Measurements from ENCODE around the gene SMURF1. TPM values are rescaled to one million over a fixed set of nuclear protein-coding genes. Genes with fewer than 3 reads are reported as not detected.

SMURF1 gene
- total and polyA plus RNA-seq, 7 donors = 8.4 to 18.0 (median 14.1) TPM

DNA sequence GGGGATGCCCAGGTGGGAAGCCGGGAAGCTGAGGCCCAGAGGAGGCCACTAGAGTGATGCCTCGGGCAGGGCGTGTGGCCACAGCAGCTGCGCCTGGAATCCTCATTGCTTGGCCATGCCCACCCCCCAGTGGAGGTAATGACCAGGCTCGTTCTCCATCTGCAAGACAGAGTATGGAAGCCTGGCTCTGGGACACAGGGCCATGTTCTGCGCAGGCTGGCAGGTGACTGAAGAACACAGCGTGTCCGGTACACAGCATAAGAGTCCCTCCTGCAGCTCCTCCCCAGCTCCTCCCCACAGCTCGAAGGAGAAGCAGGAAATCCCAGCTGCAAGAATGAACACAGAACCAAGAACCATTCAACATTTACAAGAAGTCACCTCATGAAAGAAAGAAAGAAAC lies 64.8 kb downstream of the SMURF1 start:
- H3K27me3 ChIP-seq = no peaks in the 10 kb centered on the region
- H3K27ac ChIP-seq = no peak overlapping the region
- H3K4me1 ChIP-seq = peaks cover 0 to 40% (median 32%) of the 10 kb centered on the region in 4 donors
- no peaks in the 10 kb centered on the region for H3K36me3 ChIP-seq
- no peak for DNase-seq
- no peak overlapping the region for H3K4me3 ChIP-seq
- no peaks in the 10 kb centered on the region for H3K9me3 ChIP-seq
- TF ChIP-seq, protein P1, sequence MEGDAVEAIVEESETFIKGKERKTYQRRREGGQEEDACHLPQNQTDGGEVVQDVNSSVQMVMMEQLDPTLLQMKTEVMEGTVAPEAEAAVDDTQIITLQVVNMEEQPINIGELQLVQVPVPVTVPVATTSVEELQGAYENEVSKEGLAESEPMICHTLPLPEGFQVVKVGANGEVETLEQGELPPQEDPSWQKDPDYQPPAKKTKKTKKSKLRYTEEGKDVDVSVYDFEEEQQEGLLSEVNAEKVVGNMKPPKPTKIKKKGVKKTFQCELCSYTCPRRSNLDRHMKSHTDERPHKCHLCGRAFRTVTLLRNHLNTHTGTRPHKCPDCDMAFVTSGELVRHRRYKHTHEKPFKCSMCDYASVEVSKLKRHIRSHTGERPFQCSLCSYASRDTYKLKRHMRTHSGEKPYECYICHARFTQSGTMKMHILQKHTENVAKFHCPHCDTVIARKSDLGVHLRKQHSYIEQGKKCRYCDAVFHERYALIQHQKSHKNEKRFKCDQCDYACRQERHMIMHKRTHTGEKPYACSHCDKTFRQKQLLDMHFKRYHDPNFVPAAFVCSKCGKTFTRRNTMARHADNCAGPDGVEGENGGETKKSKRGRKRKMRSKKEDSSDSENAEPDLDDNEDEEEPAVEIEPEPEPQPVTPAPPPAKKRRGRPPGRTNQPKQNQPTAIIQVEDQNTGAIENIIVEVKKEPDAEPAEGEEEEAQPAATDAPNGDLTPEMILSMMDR (IDR thresholded peaks at IDR 0.05) = no peak
- TF ChIP-seq POLR2A (IDR thresholded peaks at IDR 0.05) = no peak
- no peak for TF ChIP-seq POLR2AphosphoS5 (IDR thresholded peaks at IDR 0.05)
- no peak for TF ChIP-seq EP300 (IDR thresholded peaks at IDR 0.05)
- intact Hi-C loops (cut with DNase I) = no loop called here
- 32 to 42% methylated on average over 9 of the region's 9 CpGs for WGBS, 2 donors

DNA sequence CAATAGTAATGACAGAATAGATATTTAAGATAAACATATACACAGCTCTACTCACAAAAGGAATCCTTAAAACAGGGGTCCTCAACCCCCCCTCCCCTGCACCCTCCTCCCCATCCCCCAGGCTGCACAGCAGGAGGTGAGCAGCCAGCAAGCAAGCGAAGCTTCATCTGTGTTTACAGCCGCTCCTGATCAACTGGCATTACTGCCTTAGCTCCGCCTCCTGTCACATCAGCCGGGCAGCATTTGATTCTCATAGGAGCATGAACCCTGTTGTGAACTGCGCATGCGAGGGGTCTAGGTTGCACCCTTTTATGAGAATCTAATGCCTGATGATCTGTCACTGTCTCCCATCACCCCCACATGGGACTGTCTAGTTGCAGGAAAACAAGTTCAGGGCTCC lies 65.5 kb downstream of the SMURF1 start:
- no peak overlapping the region for H3K27ac ChIP-seq
- H3K4me1 ChIP-seq = peaks cover 0 to 33% (median 26%) of the 10 kb centered on the region in 4 donors
- no peaks in the 10 kb centered on the region for H3K9me3 ChIP-seq
- no peaks in the 10 kb centered on the region for H3K27me3 ChIP-seq
- intact Hi-C loops (cut with DNase I) = no loop called here
- 48 to 77% methylated on average over 6 of the region's 6 CpGs for WGBS, 2 donors
- TF ChIP-seq, protein P1 (IDR thresholded peaks at IDR 0.05) = no peak
- TF ChIP-seq EP300 (IDR thresholded peaks at IDR 0.05) = no peak
- no peak for TF ChIP-seq POLR2A (IDR thresholded peaks at IDR 0.05)
- TF ChIP-seq POLR2AphosphoS5 (IDR thresholded peaks at IDR 0.05) = no peak
- H3K4me3 ChIP-seq = no peak overlapping the region
- DNase-seq = no peak
- no peaks in the 10 kb centered on the region for H3K36me3 ChIP-seq

DNA sequence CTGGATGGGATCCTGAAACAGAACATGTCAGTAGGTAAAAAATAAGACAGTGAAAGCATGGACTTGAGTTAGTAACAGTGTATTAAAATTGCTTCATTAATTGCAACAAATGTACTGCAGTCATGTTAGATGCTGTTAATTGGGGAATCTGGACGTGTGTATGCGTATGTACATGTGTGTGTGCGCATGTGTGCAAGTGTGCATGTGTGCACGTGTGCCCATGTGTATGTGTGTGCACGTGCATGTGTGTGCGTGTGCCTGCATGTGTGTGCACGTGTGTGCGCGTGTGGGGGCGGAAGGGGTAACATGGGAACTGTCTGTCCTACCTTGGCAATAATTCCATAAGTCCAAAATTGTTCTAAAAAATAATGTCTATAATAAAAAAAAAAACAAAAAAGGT lies 67.3 kb downstream of the SMURF1 start:
- TF ChIP-seq EP300 (IDR thresholded peaks at IDR 0.05) = no peak
- no peak for TF ChIP-seq POLR2A (IDR thresholded peaks at IDR 0.05)
- TF ChIP-seq POLR2AphosphoS5 (IDR thresholded peaks at IDR 0.05) = no peak
- TF ChIP-seq, protein P1 (IDR thresholded peaks at IDR 0.05) = no peak
- H3K4me3 ChIP-seq = no peak overlapping the region

DNA sequence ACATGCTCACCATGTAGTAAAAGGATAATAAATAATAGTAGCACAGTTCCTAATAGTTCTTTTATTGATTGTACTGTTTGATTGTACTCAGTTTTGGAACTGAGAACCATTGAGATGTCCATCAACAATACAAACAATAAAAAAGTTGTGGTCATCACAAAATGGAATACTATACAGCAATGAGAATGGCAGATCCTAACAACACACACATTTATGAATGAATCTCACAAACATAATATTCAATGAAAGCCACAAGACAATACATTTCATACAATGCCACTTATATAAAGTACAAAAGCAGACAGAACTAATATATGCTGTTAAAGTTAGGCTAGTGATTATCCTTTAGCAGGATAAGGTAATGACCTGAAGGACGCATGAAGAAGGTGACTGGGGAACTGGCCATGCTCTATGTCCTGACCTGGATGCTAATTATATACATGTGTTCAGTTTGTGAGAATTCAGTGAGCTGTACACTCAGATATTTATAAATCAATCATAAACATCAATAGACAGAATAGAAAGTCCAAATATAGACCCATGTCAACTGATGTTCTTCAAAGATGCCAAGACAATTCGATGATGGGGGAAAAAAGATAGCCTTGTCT lies 70.0 kb downstream of the SMURF1 start:
- 95 to 98% methylated on average over 2 of the region's 2 CpGs for WGBS, 2 donors
- TF ChIP-seq POLR2AphosphoS5 (IDR thresholded peaks at IDR 0.05) = no peak
- TF ChIP-seq EP300 (IDR thresholded peaks at IDR 0.05) = no peak
- TF ChIP-seq, protein P1 (IDR thresholded peaks at IDR 0.05) = no peak
- TF ChIP-seq POLR2A (IDR thresholded peaks at IDR 0.05) = no peak
- Histone ChIP-seq H3K27me3 (no peaks in the 10 kb centered on the region), H3K27ac (no peak overlapping the region), H3K4me1 (peaks cover 0 to 10% (median 7%) of the 10 kb centered on the region in 4 donors), H3K9me3 (no peaks in the 10 kb centered on the region), H3K4me3 (no peak overlapping the region), H3K36me3 (no peaks in the 10 kb centered on the region)
- no peak for DNase-seq
- intact Hi-C loops (cut with DNase I) = loop anchor here (1.0 kb wide), 1 partner anchor 13 kb away; no protein-coding TSS in a partner anchor

More for the DNA sequence above, 67.3 kb downstream of the SMURF1 start:
- Histone ChIP-seq H3K27me3 (no peaks in the 10 kb centered on the region), H3K27ac (no peak overlapping the region), H3K4me1 (peaks cover 0 to 19% (median 17%) of the 10 kb centered on the region in 4 donors), H3K36me3 (no peaks in the 10 kb centered on the region), H3K9me3 (no peaks in the 10 kb centered on the region)
- DNase-seq = no peak
- WGBS, 2 donors = 94 to 95% methylated on average over 10 of the region's 10 CpGs
- intact Hi-C loops (cut with DNase I) = no loop called here

DNA sequence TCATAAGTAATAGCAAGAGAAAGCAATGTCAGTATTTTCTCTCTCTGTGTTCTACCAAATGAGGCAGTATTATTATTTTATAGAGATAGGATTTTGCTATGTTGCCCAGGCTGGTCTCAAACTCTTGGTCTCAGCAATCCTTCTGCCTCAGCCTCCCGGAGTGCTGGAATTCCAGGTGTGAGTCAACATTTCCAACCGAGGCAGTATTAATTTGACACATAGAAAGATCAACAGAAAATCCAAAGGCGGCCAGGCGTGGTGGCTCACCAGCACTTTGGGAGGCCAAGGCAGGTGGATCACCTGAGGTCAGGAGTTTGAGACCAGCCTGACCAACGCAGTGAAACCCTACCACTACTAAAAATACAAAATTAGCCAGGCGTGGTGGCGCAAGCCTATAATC lies 71.8 kb downstream of the SMURF1 start:
- Histone ChIP-seq H3K36me3 (no peaks in the 10 kb centered on the region), H3K9me3 (no peaks in the 10 kb centered on the region), H3K27me3 (no peaks in the 10 kb centered on the region), H3K4me3 (no peak overlapping the region), H3K4me1 (peaks cover 0 to 6% (median 0%) of the 10 kb centered on the region in 4 donors), H3K27ac (no peak overlapping the region)
- TF ChIP-seq POLR2AphosphoS5 (IDR thresholded peaks at IDR 0.05) (no peak), EP300 (IDR thresholded peaks at IDR 0.05) (no peak), POLR2A (IDR thresholded peaks at IDR 0.05) (no peak)
- TF ChIP-seq, protein P1 (IDR thresholded peaks at IDR 0.05) = no peak
- WGBS, 2 donors = 89 to 93% methylated on average over 7 of the region's 7 CpGs
- no peak for DNase-seq
- intact Hi-C loops (cut with DNase I) = no loop called here

All from sigmoid colon (tissue), 7 donors.